PFSK-1 (cell line): Measurements from ENCODE around the gene HS2ST1.

ENCODE experiments used
- FOXP2 ChIP-seq: optimal IDR thresholded peaks from 2 replicates; pipeline ENCODE3; 2011; ENCODE audit warnings: borderline replicate concordance, control low read depth, inconsistent platforms; ENCODE audit not compliant: insufficient read depth; ENCODE audit errors: extremely low read length, extremely low read depth
- POLR2AphosphoS5 ChIP-seq: IDR thresholded peaks from 2 replicates; pipeline ENCODE4 v1.6.1; 2012; ENCODE audit warnings: low read depth, mild to moderate bottlenecking, control low read depth, low read length, moderate library complexity
- REST ChIP-seq, 2 experiments: IDR thresholded peaks; 2 replicates each; pipeline versions ENCODE4 v1.6.1 to v1.8.0; 2011 to 2012; ENCODE audit warnings: low read depth in 2 of 2, low read length in 2 of 2, control low read depth in 1 of 2, inconsistent platforms in 1 of 2, mild to moderate bottlenecking in 1 of 2, moderate library complexity in 1 of 2; ENCODE audit not compliant: insufficient read depth in 1 of 2
- SIN3A ChIP-seq: IDR thresholded peaks from 2 replicates; pipeline ENCODE4 v1.6.1; 2012; ENCODE audit warnings: mild to moderate bottlenecking, low read length, moderate library complexity, borderline replicate concordance; ENCODE audit not compliant: insufficient read depth
- TAF1 ChIP-seq: IDR thresholded peaks from 2 replicates; pipeline ENCODE4 v1.6.1; 2012; ENCODE audit warnings: low read length, control low read depth, borderline replicate concordance; ENCODE audit not compliant: insufficient read depth

GRCh38 chr1:86988835-86989234 is 74.4 kb downstream of the HS2ST1 start:
- no peak for TF ChIP-seq POLR2AphosphoS5
- no peak for TF ChIP-seq REST (IDR thresholded peaks at IDR 0.05; ENCODE audit: insufficient read depth in 1 of 2, low read depth in 2 of 2, low read length in 2 of 2)
- no peak for TF ChIP-seq TAF1
- no peak for TF ChIP-seq SIN3A
- TF ChIP-seq FOXP2: no peak
